ENCODE measurements around the gene MYO16. TPM values are rescaled to one million over a fixed set of nuclear protein-coding genes. Genes with fewer than 3 reads are reported as not detected.
"Not testable (repeated sequence)": the region's sequence is repeated elsewhere in the genome, so short reads cannot be mapped to it uniquely, and the experiment has no call there.

MYO16 gene
- polyA plus RNA-seq, 4 donors = 0.26 to 0.54 (median 0.43) TPM

DNA sequence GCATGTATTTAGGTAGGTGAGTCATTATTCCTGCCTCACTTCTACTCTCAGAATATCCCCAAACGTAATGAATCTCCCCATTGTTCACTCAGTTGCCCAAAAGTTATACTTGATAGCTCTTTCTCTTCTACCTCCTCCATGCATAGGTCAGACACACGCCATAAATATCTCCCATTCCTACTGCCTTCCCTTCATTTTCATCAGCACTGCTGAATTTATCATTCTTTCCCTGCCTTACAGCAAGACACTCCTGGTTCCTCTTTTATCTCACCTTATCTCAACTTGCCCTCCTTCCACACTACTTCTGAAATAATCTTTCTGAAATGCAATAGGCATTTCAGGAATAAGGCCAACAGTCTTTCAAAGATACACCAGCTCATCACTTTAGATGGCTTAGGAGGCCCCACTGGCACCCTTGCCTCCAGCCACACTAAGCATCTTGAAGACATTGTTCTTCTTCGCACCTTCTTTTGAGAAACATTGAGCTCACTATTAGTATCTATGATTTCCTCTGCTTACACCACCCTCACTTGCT, 333.9 kb downstream of the MYO16 start:
- no peak for DNase-seq (ENCODE audit: low read depth in 4 of 4, low spot score in 3 of 4)

DNA sequence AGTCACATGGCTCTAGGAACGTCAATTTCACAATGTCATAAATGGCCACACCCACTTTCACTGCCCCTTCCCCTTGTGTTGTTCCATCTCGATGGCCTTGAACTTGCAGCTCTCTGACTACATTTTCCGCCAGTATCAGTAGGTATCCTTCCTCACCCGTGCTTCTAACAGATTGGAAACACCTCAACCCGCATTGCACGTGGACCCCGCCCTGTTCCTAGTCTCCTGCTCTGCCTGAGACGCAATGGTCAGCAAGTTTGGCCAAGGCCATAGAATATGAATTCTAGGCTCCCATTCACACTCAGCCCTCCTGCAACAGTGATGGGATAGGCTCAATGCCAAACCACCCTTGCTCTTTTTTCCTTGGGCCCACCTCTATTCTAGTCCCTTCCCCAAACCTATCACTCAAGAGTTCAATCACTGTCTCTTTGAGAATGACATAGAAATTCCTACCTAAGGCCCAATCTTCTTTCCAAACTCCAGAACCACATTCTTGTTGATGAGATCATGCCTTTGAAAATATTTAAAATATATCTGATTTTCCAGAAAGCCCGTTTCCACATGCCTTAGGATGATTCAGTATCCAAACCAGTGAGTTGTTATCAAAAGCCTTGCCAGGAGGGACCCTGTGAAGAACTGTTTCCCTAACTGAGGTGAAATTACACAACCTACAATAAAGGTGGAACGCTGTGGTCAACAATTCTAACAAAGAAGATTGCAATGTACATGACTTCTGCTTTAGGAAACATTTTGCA, 334.6 kb downstream of the MYO16 start:
- DNase-seq (ENCODE audit: low read depth in 4 of 4, low spot score in 3 of 4) = no peak

DNA sequence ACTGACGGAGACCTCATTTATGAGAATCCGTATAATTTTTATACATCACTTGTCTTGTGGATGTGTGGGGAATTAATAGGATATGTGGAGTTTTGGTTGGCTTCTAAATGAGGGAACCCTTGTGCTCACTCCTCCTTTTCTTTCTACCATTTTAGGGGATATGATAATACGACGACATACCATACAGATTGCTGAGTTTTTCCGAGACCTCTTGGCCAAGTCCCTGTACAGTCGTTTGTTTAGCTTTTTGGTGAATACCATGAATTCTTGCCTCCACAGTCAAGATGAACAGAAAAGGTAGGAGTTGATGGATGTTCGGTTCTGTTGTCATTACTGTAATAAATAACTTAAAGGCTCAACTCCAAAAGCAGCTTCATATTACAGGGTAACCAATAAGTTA, 335.2 kb downstream of the MYO16 start:
- DNase-seq (ENCODE audit: low read depth in 4 of 4, low spot score in 3 of 4) = no peak

DNA sequence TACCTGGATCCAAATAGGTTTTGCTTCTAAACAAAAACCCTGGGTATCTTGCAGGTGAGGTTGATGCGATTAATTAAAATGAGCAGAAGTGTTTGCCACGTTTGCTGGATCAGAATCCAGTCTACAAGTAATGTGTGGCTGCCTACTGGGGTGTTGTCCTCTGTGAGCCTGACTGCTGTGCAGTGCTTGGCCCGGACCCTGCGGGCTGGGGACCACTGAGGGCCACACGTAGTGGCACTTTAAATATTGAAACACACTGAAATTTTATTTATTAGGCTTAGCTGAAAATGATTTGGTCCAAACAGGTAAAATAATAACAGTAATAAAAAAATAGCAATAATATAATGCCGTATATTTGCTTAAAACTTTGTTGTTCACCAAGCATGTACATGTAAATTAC, 338.0 kb downstream of the MYO16 start:
- no peak for DNase-seq (ENCODE audit: low read depth in 4 of 4, low spot score in 3 of 4)

DNA sequence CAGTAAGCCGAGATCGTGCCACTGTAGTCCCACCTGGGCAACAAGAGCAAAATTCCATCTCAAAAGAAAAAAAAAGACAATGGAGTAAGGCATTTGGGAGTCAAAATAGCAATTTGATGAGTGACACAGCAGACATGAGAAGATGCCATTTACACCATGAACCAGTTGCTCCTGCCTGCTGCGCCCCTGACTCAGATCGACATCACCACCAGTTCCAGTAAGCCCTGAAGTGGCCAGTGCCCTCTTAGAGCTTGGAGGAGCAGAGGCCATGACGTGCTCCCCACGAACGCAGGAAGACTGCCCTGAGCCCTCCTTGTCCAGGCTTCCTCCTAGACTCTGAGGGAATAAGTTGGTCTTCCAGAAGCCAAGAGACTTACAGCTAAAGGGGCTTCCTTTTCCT, 339.2 kb downstream of the MYO16 start:
- DNase-seq (ENCODE audit: low read depth in 4 of 4, low spot score in 3 of 4) = no peak

DNA sequence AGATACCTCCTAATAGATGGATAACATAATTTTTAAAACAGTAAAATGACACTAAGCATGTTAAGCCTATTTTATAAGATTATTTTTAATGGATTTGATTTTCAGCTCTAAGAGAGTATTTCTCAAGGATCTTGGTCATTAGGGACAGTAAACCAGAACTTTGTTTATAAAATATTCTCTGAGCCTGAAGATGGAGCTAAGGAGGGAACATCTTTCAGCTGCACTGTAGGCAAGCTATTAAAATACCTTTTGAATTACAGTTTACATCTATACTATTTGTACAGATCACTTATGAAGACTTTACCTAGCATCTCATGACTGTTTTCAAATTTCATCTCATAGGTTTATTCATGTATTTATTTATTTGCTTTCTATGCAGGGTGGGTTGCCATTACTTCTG, 345.3 kb downstream of the MYO16 start:
- DNase-seq (ENCODE audit: low read depth in 4 of 4, low spot score in 3 of 4) = no peak

DNA sequence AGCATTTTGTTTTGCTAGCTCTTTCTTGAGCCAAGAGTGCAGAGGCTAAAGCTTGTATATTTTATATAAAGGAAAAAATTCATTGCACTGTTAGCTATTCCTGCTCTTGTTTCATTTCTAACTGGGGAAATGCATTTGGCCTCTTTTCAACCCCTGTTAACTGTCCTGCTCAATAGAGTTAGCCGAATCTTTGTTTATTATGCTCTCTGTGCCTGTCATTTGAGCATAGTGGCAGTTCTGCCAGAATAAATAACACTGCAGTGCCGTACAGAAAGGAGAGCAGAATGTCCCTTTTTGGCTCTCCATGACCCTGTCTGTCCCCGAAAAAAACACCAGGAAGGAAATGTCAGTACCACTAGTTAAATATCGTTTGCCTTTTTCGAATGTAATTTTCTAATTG, 350.8 kb downstream of the MYO16 start:
- no peak for DNase-seq (ENCODE audit: low read depth in 4 of 4, low spot score in 3 of 4)

DNA sequence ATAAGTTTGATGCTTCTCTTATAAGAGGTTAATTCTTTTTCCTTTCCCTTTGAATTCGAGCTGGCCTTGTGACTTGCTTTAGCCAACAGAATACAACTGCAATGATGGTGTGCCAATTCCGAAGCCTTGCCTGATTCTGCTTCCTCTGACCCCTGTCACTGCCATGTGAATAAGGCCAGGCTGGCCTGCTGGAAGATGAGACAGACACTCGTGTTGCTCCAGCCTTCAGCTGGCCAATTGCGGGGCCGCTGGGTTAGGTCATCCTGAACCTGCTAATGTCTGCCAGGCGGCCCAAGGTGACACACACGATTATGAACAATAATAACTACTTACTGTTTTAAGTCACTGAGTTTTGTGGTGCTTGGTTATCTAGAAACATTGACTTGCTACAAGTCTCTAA, 352.0 kb downstream of the MYO16 start:
- no peak for DNase-seq (ENCODE audit: low read depth in 4 of 4, low spot score in 3 of 4)

DNA sequence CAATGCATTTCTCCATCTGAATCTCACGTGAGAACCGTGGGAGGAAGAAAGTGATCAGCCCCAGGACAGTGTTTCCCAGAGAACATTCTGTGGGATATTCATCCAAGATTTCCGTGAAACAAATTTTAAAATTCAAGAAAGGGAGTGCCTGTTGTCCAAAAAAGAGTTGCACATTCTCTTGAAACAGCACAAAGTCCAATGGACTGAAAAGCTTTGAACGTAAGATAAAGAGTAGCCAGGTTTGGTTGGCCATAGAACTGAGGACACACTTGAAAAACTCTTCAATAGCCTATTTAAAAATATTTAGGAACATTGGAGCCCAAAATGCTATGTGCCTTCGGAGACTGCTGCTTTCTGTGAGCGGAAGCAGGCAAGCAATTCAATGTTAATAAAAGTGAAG, 353.9 kb downstream of the MYO16 start:
- no peak for DNase-seq (ENCODE audit: low read depth in 4 of 4, low spot score in 3 of 4)

DNA sequence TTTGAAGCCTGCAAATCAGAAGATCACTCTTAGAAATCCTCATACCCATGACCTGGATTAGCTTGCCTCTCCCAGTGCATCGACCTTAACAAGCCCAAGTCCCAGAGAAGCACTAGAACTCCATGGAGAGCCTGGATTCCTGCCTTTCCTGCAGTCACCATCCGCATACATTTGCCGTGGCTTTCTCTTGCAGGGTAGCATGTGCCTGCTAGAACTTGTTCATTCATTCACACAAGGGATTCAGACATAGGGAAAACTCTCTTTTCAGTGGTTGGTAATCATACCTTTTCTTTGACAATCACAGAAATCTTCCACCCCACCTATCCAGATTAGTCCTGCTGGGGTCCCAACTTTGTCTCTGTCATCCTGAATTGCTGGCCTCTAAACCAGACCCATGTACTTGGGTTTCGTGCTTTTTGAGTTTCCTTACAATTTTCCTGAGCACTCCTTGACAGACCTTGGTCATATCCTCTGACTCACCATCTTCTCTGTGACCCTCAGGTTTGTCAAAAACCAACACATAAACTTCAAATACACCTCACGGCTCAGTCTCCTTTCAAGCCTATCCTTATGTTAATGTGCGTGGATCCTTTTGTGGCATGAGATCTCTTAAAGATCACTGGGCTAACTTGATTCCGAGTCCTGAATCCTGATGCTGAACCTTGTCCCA, 355.0 kb downstream of the MYO16 start:
- no peak for DNase-seq (ENCODE audit: low read depth in 4 of 4, low spot score in 3 of 4)

DNA sequence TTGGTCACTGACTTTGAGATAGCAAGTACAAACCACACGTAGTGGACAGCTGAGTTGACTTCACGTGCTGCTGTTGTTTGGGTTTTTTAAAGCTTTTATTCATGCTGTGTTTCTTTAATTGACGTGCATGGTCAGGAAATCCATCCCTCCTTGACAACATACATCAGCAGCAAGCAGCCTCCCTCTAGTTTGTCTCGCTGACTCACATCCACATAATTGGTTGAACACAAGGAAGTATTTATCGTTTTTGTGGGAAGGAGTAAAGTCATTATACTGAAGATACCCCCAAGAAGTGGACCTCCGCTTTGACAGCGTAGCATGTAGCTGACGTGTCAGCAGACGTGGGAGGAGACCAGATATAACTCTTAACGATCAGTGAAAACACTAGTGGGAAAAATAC, 355.8 kb downstream of the MYO16 start:
- no peak for DNase-seq (ENCODE audit: low read depth in 4 of 4, low spot score in 3 of 4)

DNA sequence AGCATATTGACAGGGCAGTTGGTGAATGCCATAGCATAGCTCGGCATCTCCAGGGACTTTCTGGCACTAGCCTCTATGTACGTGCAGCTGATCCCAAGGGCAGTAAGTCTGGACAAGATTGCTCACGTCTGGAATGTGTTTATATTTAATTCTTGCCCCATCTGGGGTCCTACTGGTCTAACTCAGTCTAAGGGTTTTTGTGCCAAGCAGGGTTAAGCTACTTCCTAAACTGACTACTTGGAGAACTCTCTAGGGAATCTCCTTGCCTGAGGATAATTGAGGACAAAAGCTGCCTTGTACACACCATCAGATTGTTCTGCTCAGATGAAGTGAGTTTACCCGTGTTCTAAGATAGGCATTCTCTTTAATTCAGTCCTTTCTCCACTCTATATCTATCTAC, 358.1 kb downstream of the MYO16 start:
- no peak for DNase-seq (ENCODE audit: low read depth in 4 of 4, low spot score in 3 of 4)

DNA sequence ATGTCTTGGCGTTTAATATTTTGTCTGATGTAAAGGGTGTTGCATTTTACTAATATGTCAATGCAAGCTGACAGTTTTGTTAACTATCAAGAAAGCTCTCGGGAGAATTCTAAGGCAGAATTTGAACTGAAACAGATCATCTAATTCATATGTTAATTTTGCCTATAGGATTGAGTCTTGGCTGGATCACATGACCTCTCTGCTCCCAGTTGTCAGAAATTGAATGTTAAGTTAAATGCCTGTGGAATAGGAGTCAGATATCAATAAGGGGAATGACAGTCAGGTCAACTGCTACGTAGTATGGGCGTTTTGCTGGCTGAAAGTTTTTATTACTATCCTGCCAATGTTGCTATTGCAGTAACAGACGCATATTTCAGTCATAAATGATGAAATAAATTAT, 358.5 kb downstream of the MYO16 start:
- no peak for DNase-seq (ENCODE audit: low read depth in 4 of 4, low spot score in 3 of 4)

DNA sequence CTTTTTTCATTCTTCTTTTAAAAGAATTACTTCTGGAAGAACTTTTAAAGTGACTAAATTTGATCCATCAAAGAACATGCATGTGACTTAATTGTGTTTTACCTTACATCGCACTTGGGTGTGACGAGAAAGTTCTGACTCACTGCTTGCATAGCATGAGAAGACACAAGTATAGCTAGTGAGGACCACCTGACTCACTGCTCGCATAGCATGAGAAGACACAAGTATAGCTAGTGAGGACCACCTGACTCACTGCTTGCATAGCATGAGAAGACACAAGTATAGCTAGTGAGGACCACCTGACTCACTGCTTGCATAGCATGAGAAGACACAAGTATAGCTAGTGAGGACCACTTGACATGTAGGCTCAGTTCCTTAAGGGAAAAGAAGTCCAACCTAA, 362.0 kb downstream of the MYO16 start:
- not testable (repeated sequence) for DNase-seq (ENCODE audit: low read depth in 4 of 4, low spot score in 3 of 4)

DNA sequence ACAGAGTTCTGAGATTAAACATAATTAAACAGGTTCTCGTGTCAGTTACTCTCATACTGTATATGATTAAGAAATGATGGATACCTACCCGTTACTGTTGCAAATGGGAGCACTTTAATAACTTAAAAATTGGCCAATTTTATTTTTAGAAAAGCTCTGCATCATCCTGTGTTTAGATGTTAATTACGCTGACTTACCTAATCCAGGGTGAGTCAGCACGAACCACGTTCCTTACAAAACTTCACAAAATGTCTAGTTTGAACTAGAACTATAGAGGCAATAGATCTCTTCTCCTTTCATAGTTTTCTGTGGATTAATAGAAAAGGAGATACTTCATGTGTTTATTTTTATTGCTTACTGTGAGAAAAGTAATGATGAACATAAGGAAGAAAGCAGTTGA, 363.9 kb downstream of the MYO16 start:
- no peak for DNase-seq (ENCODE audit: low read depth in 4 of 4, low spot score in 3 of 4)

DNA sequence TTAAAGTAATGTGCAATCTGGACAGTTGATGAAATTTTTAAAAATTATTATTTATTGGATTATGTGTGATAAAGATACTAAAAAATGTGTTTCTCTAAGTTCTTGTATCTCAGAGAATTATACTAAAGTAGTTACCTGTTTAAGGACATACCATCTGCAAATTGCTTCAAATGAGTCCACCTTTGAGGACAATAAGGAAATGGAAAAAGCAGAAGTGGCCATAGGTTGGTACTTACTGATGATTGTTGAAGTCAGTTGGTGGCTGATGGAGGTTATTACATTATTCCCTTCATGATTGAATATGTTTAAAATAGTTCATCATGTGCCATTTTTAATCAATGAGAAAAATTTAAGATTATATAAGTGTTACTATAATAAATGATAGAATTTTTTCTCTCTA, 367.0 kb downstream of the MYO16 start:
- DNase-seq (ENCODE audit: low read depth in 4 of 4, low spot score in 3 of 4) = no peak

DNA sequence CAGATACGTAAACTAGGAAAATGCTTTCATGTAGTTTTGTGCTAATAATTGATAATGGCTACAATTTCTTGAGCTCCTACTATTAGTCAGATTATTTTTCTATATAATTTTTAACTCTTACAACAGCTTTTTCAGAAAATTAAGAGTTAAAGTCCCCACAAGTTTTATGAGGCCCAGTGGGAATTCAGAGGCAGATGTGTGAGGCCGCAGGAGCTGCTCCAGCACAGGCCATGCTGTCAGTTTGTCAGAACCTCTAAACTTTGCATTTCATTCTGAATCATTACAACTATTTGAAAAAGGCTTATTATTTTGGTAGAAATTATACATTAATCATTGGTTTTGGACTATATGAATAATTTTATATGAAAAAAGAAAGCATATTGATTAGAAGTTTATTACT, 370.8 kb downstream of the MYO16 start:
- no peak for DNase-seq (ENCODE audit: low read depth in 4 of 4, low spot score in 3 of 4)

DNA sequence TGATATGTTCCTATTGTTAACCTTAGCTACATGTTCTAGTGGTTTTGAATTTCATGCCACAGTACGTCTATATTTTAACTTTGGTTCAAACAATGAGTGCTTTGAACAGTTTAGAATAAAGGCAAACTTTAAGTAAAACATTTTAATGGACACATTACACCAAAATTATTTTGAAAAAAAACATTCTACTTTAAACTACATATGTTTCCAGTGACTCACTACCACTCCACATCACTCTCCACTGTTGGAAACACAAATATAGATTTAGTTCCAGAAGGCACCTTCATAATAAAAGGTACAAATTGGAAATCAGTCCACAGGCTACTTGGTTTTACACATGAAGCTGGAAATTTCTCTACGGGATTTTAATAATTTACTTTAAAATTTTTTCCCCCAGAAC, 373.5 kb downstream of the MYO16 start:
- DNase-seq (ENCODE audit: low read depth in 4 of 4, low spot score in 3 of 4) = no peak

DNA sequence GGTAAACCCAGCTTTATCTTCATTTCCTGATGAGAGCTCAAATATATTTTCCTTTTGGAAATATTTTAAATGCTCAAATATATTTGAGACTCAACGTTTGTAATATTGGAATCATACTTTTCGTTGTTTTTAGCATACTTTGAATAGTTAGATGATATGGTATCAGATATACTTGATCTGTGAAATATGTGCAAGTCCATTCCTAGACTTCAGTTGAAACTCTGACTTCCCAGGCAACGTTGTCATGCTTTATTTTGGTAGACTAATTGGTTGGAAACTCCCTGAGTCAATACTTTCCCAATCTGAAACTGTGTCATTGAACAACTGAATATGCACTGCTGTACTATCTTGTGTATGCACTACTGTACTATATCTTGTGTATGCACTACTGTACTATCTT, 378.5 kb downstream of the MYO16 start:
- DNase-seq (ENCODE audit: low read depth in 4 of 4, low spot score in 3 of 4) = no peak

DNA sequence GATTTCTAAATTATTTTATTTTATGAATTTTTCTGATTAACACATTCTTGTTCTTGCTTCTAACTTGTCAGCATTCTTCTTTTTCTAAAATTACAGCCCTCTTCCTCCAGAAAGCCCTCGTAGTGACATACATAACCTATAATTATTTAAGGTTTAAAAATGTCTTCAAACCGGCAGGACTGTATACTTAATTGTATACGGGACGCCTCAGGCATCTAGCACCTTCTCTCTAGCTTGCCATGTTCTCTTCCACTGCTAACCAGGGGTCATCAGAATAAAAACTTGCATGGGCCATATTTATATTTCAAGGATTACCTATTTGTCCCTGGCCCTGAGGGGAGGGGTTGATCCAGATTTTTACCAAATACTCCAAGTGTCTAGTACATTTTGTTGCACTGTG, 380.3 kb downstream of the MYO16 start:
- no peak for DNase-seq (ENCODE audit: low read depth in 4 of 4, low spot score in 3 of 4)

DNA sequence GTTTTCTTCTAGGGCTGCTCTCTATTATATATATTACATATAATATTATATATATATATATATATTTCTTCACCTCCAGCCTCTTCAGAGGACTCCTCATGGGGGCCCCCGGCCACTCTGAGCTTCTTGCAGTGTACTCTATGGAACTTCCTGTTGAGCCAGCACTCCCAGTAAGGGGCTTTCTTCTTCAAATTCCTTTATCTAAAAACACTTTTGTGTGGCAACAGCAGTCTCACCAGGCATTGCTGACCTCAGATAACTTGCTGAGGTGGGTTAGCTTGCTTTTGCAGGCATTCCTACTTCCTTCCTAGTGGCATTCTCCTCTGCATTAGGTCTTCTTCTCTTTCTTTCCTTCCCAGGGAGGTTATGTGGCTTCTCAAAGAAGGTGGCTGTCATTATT, 381.5 kb downstream of the MYO16 start:
- no peak for DNase-seq (ENCODE audit: low read depth in 4 of 4, low spot score in 3 of 4)

DNA sequence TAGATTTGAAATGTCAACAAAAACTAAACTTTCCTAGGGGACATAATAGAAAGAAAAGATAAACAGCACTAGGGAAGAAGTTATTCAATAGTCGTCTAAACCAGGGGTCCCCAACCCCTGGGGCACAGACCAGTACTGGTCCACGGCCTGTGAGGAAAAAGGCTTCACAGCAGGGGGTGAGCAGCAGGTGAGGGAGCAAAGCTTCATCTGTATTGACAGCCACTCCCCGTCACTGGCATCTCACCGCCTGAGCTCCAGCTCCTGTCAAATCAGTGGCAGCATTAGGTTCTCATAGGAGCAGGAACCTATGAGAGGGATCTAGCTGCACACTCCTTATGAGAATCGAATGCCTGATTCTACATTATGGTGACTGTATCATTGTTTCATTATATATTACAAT, 382.7 kb downstream of the MYO16 start:
- DNase-seq (ENCODE audit: low read depth in 4 of 4, low spot score in 3 of 4) = no peak

Data from left renal pelvis (tissue), 4 donors.